ENCODE data around the gene PDX1. TPM values are rescaled to one million over a fixed set of nuclear protein-coding genes. Genes with fewer than 3 reads are reported as not detected.
"Not testable (repeated sequence)": the region's sequence is repeated elsewhere in the genome, so short reads cannot be mapped to it uniquely, and the experiment has no call there.

PDX1 gene
- total RNA-seq, 1 experiment from 2014 or later, result 0.35 TPM

DNA sequence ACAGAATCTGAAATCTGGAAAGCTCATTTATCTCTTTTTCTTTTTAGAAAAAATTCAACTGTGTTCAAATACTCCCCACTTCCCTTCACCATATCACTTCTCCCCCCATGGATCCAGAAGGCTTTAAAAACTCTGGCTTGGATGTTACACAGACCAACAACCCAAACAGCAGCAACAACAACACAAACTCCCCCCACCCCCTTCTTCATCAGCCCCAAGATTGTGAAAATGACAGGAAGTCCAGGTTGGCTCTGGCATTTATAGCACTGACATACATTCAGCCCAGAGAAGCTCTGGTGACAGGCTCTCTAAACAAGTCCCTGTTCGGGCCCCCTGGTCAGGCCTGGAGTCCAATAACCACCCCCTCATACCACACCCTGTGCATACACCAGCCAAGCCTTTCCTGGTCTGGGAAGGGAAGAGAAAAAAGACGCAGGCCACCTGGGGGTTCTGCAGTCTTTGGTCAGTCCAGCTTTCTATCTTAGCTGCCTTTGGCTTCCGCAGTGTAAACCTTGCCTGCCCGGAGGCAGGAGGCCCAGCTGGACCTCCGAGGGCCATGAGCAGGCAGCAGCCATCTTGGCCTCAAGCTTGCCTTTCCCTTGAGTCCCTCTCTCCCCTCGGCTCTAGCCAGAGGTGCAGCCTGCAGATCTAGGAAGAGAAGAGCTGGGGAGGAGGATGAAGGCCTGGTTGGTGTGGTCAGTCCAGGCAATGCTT lies 42.5 kb downstream of the PDX1 start:
- peaks cover 6% of the 10 kb centered on the region for H3K36me3 Mint-ChIP-seq (ENCODE audit: insufficient read depth, unreplicated experiment)
- peaks cover 4% of the 10 kb centered on the region for H3K27me3 Mint-ChIP-seq (ENCODE audit: insufficient read depth, unreplicated experiment)
- BruUV-seq (replicated peaks), result no TSS peak
- CTCF ChIA-PET, result interaction anchor here (0.5 to 2.7 kb wide), 9 partner anchors 22 to 1562 kb away, joined by 3 to 21 read pairs (median 4); no protein-coding TSS in a partner anchor
- TF ChIP-seq CTCF (IDR thresholded peaks at IDR 0.05; ENCODE audit: unreplicated experiment), result no peak
- intact Hi-C loops (cut with micrococcal nuclease), result no loop called here
- H3K4me3 Mint-ChIP-seq (ENCODE audit: unreplicated experiment), result no peak overlapping the region
- H3K9me3 Mint-ChIP-seq (ENCODE audit: unreplicated experiment), result no peaks in the 10 kb centered on the region
- POLR2A ChIA-PET, result interaction anchor here (0.7 kb wide), 1 partner anchor 131 kb away, joined by 3 read pairs; no protein-coding TSS in a partner anchor
- no peak overlapping the region for H3K27ac Mint-ChIP-seq (ENCODE audit: low read depth, unreplicated experiment)
- DNase-seq (ENCODE audit: unreplicated experiment), result no peak
- no peaks in the 10 kb centered on the region for H3K4me1 Mint-ChIP-seq (ENCODE audit: insufficient read depth, unreplicated experiment)

DNA sequence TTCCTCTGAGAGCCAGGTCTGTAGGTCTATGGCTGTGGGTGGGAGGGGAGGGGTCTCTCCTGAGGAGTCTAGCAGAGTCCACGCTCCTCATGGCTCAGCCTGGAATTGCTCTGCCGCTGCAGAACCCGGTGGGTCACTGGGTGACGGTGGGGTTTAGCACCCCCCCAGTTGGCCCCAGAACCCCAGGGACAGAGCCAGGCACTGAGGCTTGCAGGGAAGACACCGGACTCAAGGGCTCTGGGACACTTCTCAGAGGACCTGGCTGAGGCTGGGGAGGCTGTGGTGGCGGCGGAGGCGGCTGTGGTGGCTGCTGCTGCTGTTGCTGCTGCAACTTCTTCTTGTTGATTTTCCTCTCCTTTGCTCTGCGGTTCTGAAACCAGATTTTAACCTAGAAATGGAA lies 43.2 kb downstream of the PDX1 start:
- POLR2A ChIA-PET, result no interaction called here
- no TSS peak for BruUV-seq (replicated peaks)
- no peak for DNase-seq (ENCODE audit: unreplicated experiment)
- H3K9me3 Mint-ChIP-seq (ENCODE audit: unreplicated experiment), result no peaks in the 10 kb centered on the region
- no peak for TF ChIP-seq CTCF (IDR thresholded peaks at IDR 0.05; ENCODE audit: unreplicated experiment)
- intact Hi-C loops (cut with micrococcal nuclease), result no loop called here
- no peak overlapping the region for H3K4me3 Mint-ChIP-seq (ENCODE audit: unreplicated experiment)
- CTCF ChIA-PET, result interaction anchor here (0.7 kb wide), 1 partner anchor 578 kb away, joined by 4 read pairs; no protein-coding TSS in a partner anchor
- H3K27me3 Mint-ChIP-seq (ENCODE audit: insufficient read depth, unreplicated experiment), result peaks cover 11% of the 10 kb centered on the region
- H3K36me3 Mint-ChIP-seq (ENCODE audit: insufficient read depth, unreplicated experiment), result peaks cover 6% of the 10 kb centered on the region
- no peaks in the 10 kb centered on the region for H3K4me1 Mint-ChIP-seq (ENCODE audit: insufficient read depth, unreplicated experiment)
- no peak overlapping the region for H3K27ac Mint-ChIP-seq (ENCODE audit: low read depth, unreplicated experiment)

DNA sequence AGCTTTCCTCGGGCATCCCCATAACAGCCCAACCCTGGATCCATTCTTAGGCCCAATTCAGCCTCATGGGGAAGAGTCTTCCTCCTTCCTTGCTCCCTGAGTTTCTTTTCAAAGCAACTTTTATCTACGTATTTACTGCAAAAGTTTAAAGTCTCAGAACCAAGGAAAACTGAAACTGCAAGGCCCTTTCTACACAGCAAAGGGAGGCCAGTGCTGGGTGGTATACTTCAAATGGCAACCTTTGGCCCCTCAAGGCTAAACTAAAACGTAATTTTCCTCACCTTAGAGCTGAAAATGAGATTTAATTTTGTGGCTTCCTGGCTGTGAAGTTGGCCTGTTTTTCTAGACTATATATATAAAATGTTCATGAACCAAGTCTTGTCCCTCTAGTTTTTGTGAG lies 43.7 kb downstream of the PDX1 start:
- Mint-ChIP-seq H3K9me3 (ENCODE audit: unreplicated experiment) (no peaks in the 10 kb centered on the region), H3K4me1 (ENCODE audit: insufficient read depth, unreplicated experiment) (no peaks in the 10 kb centered on the region), H3K4me3 (ENCODE audit: unreplicated experiment) (no peak overlapping the region), H3K27ac (ENCODE audit: low read depth, unreplicated experiment) (no peak overlapping the region), H3K36me3 (ENCODE audit: insufficient read depth, unreplicated experiment) (peaks cover 6% of the 10 kb centered on the region), H3K27me3 (ENCODE audit: insufficient read depth, unreplicated experiment) (peaks cover 16% of the 10 kb centered on the region)
- intact Hi-C loops (cut with micrococcal nuclease), result no loop called here
- CTCF ChIA-PET, result no interaction called here
- POLR2A ChIA-PET, result no interaction called here
- BruUV-seq (replicated peaks), result no TSS peak
- DNase-seq (ENCODE audit: unreplicated experiment), result no peak
- TF ChIP-seq CTCF (IDR thresholded peaks at IDR 0.05; ENCODE audit: unreplicated experiment), result no peak

GRCh38 chr13:27964206-27964605 lies 44.4 kb downstream of the PDX1 start:
- H3K9me3 Mint-ChIP-seq (ENCODE audit: unreplicated experiment); intact Hi-C loops (cut with micrococcal nuclease); H3K36me3 Mint-ChIP-seq (ENCODE audit: insufficient read depth, unreplicated experiment); H3K4me3 Mint-ChIP-seq (ENCODE audit: unreplicated experiment); H3K4me1 Mint-ChIP-seq (ENCODE audit: insufficient read depth, unreplicated experiment); POLR2A ChIA-PET; H3K27ac Mint-ChIP-seq (ENCODE audit: low read depth, unreplicated experiment); BruUV-seq (replicated peaks); DNase-seq (ENCODE audit: unreplicated experiment): not testable (repeated sequence)
- CTCF ChIA-PET, result interaction anchor here (2.9 kb wide), 1 partner anchor 138 kb away, joined by 12 read pairs; no protein-coding TSS in a partner anchor
- peaks cover 23% of the 10 kb centered on the region for H3K27me3 Mint-ChIP-seq (ENCODE audit: insufficient read depth, unreplicated experiment)
